Measurements from ENCODE around the gene BTBD2. TPM values are rescaled to one million over a fixed set of nuclear protein-coding genes. Genes with fewer than 3 reads are reported as not detected.

Gene BTBD2
- 100 to 1,000 TPM in 2 of 4 donors, 10 to 100 TPM in 2; 86.4 to 114 (median 100) TPM for polyA plus RNA-seq (ENCODE audit: insufficient read length in 4 of 4)

DNA sequence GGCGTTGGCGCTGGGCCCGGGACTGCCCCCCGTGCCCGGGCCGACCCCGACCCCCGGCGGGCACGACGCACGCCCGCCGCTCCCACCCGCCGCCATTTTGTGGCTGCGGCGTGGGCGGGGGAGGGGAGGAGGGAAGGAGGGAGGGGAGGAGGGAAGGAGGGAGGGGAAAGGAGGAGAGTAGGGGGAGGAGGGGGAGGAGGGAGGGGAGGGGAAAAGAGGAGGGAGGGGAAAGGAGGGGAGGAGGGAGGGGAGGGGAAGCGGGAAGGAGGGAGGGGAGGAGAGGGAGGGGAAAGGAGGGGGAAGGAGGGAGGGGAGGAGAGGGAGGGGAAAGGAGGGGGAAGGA is at the start of gene BTBD2:
Gene BTBD2 (minus strand): TSS at position 107 of the 343 bp plus-strand sequence. CDS start 11 bp downstream, at position 96.
- peak in 3 of 4 donors; percentile 55 to 61 (median 60) for DNase-seq (ENCODE audit: low read depth in 4 of 4, low spot score in 3 of 4)

DNA sequence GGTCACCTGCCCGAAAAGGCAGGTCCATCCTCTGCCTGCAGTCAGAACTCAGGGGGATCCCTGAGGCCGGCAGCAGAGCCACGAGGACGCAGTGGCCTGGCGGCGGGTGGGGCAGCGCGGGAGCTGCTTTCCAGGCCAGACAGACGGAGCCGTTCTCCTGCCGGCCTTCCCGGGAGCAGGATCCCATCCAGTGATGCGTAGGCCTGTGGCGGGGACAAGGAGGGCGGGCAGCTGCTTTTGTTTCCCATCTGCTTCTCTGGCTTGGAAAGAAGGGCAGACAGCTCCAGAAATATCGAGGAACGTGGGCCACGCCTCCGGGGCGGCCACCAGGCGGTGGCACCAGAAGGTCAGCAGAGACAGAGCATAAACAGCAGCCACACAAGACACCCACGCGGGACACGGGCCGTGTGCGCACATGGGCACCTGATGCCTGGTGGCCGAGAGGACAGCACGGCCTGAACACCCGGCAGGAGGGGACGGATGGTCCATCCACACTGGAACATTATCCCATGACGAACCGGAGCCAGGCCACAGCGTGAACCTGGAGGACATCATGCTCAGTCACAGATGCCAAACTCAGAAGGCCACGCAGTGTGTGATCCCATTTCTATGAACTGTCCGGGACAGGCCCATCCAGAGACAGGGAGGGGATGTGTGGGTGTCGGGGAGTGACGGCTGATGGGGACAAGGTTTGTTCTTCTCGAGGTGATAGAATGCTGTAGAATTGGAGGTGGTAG is 49.4 kb upstream of the BTBD2 start:
- DNase-seq (ENCODE audit: low read depth in 4 of 4, low spot score in 3 of 4), result no peak

GRCh38 chr19:2064395-2064787 is 48.9 kb upstream of the BTBD2 start:
- no peak for DNase-seq (ENCODE audit: low read depth in 4 of 4, low spot score in 3 of 4)

- no peak for DNase-seq (ENCODE audit: low read depth in 4 of 4, low spot score in 3 of 4)
Measured at GRCh38 chr19:2063824-2064223, 48.3 kb upstream of the BTBD2 start.

- DNase-seq (ENCODE audit: low read depth in 4 of 4, low spot score in 3 of 4), result no peak
Measured at GRCh38 chr19:2062770-2063169, 47.3 kb upstream of the BTBD2 start.

GRCh38 chr19:2062389-2062729 is 46.8 kb upstream of the BTBD2 start:
- DNase-seq (ENCODE audit: low read depth in 4 of 4, low spot score in 3 of 4), result no peak

DNA sequence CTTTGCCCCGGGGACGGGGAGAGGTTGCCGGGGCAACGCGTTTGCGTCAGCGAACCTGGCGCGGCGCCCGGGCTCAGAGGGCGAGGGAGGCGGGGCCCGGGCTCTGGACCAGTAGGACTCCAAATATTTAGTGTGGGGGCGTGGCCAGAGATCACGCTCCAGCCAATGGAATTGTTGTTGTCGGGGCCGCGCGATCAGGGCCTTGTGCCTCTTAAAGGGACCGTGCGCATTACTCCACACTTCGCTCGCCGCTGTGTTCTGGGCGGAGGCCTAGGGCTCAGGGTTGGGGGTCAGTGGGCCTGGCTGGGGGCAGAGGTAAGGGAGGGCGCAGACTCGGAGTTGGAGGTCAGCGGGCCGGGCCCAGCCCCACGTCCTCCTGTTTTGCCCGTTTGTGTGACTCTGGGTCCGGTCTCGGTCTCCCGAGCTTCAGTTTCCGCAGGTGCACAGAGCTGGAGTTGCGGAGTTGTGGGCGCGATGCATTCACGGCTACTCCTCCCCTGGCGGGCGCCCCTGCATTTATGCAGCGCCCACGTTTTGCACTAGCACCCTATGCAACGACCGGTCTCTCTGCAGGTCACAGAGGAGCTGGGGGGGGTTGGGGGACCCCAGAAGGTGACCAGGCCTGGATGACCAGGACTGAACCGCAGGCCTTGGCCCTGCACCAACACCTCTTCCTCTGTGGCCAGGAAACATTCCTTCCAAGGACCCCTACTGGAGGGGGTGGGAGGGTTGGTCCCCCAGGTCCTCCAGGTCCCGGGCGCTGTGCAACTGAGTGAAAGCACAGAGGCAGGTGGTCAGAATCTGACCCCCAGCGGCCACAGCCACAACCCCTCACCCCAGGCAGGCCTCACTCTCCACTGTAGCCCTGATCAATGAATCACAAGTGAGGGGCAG is 46.2 kb upstream of the BTBD2 start:
- DNase-seq (ENCODE audit: low read depth in 4 of 4, low spot score in 3 of 4), result peak; percentile 96 to 99 (median 97)

DNA sequence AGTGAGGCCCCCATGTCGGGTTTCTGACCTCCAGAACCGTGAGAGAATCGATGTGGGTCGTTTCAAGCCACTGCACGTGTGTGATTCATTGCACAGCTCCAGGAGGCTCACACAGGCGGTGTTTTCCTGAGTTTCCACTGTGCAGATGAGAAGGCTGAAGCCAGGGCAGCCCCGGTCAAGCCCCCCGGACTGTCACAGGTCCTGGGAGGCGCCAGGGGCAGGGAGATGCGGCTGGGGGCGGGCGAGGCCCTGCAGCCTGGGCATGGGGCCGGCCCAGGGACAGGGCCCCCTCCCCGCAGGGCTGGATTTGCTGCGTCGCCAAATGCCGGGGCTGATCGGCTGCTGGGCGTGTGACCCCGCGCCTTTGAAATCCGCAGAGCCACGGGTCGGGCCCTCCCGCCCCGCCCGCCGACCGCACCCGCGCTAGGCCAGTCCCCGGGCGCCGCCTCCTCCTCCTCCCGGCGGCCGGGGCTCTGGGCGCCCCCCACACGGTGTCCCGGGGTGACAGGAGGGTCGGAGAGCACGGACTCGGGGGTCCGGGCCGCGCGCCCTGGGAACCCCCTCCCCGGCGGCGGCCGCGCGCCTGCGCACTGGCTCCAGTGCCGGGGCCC is 45.5 kb upstream of the BTBD2 start:
- no peak for DNase-seq (ENCODE audit: low read depth in 4 of 4, low spot score in 3 of 4)

DNA sequence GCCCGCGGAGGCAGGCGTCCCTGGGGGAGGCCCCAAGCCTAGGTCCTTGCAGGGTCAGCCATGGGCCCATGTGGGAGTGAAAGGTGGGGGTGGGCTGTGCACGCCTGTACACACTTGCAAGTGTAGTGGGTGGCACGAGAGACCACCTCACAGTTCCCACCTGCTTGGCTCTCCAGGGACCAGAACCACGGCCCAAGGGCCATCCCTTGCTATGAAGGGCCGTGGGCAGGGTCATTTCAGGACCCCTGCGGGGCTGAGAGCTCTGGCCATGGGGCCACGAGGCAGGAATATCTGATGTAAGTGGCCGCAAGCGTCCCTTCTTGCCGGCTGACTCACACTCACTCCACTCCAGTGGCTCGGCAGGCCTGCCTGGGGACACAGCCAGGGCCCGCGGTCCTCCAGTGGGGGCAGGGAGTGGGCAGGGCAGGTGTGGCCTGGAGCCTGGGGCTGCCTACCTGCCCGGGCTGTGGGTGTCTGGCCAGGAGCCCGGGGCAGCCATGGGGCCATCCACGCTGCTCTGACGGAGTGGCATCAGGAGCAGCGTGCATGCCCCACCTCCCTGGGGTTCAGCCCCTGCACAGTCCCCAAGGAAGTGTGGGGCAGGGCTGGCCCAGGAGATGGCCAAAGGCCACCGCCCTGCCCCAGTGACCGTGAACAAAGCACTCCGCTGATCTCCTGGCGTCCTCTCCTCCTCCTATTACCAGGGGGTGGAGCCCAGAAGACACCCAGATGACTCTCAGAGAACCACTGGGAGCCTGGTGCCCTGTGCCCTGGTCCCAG is 44.1 kb upstream of the BTBD2 start:
- DNase-seq (ENCODE audit: low read depth in 4 of 4, low spot score in 3 of 4), result no peak

DNA sequence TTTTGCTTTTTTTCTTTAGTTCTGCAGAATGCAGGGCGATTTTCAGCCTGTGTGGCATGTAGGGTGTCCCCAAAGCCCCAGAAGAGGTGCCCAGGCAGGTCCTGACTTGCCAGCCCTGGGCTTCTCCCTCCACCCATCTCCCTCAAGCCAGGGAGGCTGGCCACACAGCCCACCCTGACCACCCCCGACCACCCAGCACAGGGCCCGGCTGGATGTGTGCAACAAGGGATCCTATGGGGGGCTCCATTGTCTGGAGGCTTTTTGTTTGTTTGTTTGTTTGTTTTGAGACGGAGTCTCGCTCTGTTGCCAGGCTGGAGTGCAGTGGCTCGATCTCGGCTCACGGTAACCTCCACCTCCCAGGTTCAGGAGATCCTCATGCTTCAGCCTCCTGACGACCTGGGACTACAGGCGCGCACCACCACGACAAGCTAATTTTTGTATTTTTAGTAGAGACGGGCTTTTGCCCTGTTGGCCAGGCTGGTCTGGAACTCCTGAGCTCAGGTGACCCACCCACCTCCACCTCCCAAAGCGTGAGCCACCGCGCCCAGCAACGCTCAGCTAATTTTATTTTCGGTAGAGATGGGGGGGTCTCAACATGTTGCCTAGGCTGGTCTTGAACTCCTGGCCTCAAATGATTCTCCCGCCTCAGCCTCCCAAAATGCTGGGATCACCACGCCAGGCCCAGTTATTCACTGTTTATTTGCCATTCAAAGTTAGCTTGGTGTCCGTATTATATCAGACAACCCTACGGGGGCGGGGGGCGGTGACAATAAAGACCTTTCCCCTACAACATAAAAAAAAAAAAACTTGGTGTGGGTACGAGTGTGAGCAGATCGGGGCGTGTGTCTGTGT is 43.3 kb upstream of the BTBD2 start:
- no peak for DNase-seq (ENCODE audit: low read depth in 4 of 4, low spot score in 3 of 4)

- DNase-seq (ENCODE audit: low read depth in 4 of 4, low spot score in 3 of 4), result no peak
Measured at GRCh38 chr19:2057484-2058469, 42.3 kb upstream of the BTBD2 start.

- no peak for DNase-seq (ENCODE audit: low read depth in 4 of 4, low spot score in 3 of 4)
Measured at GRCh38 chr19:2056837-2057192, 41.3 kb upstream of the BTBD2 start.

DNA sequence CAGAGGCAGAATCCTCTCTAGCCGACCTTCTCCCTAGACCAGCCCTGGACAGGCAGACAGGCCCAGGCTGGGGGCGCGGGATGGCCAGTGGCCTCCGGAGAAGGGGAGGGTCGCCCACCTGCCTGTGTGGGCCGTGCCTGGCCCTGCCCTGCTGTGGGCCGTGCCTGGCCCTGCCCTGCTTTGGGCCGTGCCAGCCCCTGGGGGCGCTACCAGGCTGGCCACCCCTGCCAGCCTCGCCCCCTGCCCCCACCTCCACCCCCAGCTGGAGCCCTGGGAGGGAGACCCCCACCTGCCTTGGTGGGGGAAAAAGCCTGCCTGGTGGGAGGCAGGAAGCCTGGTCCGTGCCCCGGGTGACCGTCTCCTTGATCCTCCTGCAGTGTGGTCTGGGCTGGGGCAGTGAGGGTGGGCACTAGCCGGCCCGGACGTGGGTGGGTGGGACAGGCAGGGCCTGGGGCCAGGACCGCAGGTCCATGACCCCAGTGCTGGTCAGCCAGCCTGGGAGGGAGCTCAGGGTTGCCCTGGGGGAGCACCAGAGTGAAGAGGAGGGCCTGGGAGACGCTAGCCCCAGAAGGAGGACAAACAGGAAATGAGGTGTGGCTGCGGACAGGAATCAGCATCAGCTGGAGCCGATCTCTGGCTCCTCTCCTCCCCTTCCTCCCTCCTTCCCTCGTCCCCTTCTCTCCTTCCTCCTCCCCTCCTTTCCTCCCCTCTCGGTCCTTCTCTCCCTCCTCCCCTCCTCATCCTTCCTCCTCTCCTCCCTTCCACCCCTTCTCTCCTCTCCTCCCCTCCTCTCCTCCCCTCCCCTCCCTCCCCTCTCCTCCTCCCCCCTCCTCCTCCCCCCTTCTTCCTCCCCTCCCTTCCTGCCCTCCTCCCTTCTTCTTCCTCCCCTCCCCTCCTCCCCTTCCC is 40.7 kb upstream of the BTBD2 start:
- no peak for DNase-seq (ENCODE audit: low read depth in 4 of 4, low spot score in 3 of 4)

GRCh38 chr19:2054763-2055162 is 39.2 kb upstream of the BTBD2 start:
- no peak for DNase-seq (ENCODE audit: low read depth in 4 of 4, low spot score in 3 of 4)

GRCh38 chr19:2053601-2054389 is 38.3 kb upstream of the BTBD2 start:
- no peak for DNase-seq (ENCODE audit: low read depth in 4 of 4, low spot score in 3 of 4)

GRCh38 chr19:2051773-2052704 is 36.5 kb upstream of the BTBD2 start:
- DNase-seq (ENCODE audit: low read depth in 4 of 4, low spot score in 3 of 4), result no peak
